Hematopoietic multipotent progenitor cell treated with erythropoietin and hydrocortisone succinate and interleukin-3 and kit ligand, for 17 days (in vitro differentiated cells): ENCODE data around the gene STK25.
"Not testable (repeated sequence)": the region's sequence is repeated elsewhere in the genome, so short reads cannot be mapped to it uniquely, and the experiment has no call there.

Experiments
- DNase-seq: peaks from one replicate; pipeline ENCODE4 v3.0.0-alpha.2; 2015; ENCODE audit warnings: low spot score

The STK25 gene

DNA sequence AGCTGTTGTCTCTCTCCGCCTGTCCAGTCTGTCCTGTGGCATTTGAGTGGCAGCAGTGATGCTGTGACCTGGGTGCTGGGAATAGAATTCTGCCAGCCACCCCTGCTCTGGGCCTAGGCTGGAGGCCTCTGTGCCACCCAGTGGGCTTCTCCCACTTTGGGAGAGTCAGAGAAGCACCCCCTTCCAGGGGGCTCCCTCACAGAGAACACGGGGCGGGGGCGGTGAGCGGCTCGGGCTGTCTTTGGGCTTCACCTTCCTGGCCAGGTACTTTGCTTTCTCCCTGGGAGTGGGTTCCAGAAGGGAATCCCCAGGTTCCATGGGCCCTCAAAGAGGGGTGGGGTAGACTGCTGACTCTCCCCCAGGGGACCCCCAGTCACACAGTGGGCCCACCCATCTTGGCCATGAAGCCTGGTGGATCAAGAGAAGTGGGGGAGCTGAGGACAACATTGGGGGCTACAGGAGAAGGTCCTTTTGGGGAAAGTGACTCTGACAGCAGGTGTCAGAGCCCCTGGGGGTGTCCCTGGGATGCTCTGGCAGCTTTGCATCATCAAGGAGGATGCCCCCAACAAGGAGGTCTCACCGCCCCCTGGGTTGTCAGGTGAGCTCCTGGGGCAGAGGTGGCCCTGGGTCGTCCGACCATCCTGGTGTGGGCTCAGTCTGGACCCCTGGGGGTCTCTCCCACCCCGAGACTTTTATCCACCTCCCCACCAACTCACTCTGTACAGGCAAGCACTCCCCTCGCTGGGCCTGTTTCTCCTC, 31.4 kb upstream of the STK25 start:
- DNase-seq, result no peak

- DNase-seq, result no peak
These were observed 30.6 kb upstream of the STK25 start for GRCh38 chr2:241538838-241539615.

DNA sequence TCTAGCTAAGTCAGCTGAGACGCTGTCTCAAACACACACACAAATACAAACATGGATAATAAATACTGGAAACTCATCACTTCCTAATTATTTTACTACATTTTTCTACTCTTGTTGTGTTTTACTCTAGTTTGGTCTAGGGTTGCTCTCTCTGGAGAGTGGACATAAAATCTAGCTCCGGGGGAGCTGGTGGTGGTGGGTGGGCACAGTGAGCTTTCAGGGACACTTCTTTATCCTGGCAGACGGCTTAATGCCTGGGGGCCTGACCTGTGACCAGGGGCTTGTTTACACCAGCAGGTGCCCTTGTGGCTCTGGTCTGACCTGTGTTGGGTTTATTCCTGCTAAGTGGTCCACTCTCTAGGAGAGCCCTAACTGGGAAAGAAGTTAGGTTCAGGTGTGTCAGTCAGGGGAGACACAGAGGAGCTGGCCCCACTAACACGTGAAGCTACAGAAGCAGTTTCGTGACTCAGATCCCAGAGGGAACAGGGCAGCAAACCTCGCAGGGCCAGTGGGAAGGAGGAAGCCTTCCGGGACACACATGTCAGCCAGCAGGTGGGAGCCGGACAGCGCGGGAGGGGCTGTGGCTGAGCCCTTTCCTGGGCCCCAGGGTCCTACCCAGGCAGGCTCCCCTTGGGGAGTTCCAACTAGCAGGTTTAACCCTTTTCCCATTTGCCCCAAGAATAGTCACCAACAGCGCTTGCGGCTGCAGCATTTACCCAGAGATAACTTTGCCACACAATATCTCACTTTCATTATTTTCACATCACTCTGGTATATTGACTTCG, 27.7 kb upstream of the STK25 start:
- DNase-seq, result no peak

DNA sequence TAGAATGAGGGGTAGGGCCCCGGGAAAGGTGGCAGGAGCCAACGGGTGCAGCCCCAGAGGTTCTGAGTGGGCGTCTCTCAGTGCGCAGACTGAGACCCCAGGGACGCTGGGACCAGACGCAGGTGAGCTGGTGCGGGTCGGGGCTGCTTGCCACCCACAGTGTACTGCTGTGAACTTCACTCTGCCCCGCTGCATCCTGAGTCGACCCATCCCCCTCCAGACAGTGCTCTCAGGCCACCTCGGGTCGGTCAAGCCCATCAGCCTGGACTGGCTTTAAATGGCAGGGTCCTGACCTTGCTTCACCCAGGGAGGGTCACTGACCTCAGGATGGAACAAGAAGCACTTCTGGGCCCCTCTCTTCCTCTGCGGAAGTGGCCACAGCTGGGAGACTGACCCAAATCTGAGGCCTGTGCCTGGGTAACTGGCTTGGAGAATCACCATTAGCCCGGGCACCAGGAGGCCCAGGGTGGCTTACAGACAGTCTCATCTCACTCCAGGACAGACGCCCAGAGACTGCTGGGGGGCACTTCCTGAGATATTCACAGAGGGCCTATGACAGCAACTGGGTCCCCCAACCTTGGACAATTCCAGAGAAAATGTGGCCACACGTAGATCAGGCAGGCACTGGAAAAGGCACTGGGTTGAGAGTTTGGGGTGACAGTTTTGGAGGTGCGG, 26.5 kb upstream of the STK25 start:
- DNase-seq, result no peak

GRCh38 chr2:241534293-241534692, 25.9 kb upstream of the STK25 start:
- DNase-seq, result no peak

DNA sequence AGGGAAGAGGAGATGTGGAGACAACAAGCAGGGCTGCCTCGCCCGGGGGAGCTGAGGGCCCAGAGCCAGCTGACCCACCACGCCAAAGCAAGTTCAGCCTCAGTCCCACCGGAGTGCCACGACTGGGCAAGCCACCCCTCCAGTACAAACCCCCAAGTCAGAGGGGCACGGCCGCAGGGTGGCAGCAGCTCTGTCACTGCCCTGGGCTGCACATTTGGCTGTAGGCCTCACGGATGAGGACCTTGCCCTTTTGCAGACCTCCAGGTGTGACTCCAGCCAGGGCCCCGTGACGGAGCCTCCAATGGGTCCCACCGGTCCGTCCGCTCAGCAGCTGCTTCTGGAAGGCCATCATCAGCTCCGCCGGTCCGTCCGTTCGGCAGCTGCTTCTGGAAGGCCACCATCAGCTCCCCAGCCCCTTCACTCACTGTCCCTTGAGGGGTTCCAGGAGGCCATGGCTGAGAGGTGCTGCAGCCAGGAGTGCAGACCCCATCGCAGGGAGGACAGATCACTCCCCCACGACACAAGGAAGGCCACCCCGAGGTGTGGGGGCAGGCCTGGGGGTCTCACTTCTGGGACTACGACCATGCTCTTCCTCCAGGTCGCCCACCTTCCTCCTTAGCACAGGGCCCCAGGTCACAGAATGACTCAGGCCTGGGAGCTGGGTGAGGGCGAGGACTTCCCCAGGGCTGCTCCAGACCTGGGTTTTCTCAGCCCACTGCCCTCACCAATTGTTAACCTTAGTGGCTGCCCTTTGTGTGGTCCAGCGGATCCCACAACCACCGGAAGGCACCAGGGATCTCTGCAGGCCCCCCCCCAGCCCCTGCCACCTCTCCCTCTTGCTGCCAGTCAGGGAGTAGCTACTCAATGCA, 24.6 kb upstream of the STK25 start:
- no peak for DNase-seq

GRCh38 chr2:241532168-241532567, 23.8 kb upstream of the STK25 start:
- no peak for DNase-seq

- no peak for DNase-seq
These were observed 22.9 kb upstream of the STK25 start for GRCh38 chr2:241531161-241531722.

GRCh38 chr2:241530571-241530970, 22.2 kb upstream of the STK25 start:
- DNase-seq, result no peak

GRCh38 chr2:241525818-241526780, 17.7 kb upstream of the STK25 start:
- DNase-seq, result not testable (repeated sequence)

DNA sequence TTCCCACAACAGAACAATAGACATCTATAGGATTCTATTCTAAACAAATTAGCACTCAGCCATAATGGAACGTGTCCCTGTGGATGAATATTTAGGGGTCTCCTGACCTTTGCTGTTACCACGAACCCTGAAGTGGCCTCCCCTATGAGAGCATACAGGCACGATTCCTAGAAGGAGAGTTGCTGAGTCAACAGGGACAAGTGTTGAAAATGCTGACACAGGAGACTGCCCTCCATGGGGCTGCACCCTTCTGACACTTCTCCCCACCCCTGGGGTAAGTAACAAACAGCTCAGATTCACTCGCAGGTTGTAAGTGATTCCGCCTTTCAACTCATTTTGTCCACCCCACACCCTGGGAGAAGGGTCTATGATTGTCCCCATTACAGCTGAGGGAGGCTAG, 14.1 kb upstream of the STK25 start:
- no peak for DNase-seq

DNA sequence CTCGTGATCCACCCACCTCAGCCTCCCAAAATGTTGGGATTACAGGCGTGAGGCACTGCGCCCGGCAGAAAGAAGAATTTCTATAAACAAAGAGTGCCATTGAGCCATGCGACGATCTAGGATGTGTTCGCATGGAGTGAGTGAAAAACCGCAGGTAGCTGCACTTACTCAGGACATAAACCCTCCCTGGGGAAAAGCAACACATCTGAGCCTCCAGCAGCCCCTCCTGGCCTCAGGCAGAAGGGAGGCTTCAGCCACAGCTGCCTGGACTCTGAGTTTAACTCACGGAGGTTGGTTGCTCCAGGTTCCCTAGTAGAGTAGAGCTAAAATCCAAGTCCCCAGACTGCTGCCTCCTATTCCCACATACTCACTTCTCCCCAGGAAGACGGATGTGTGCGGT, 11.3 kb upstream of the STK25 start:
- no peak for DNase-seq

DNA sequence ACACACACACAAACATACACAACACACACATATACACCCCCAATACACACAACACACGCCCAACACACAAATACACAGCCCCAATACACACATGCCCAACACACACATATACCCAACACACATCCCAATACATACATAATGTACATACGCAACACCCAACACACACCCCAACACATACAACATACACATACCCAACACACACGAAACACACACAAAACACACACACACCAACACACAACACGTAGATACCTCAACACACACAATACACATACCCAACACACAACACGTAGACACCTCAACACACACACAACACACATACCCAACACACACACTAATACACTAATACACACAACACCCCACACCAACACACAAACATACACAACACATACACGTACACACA, 8.9 kb upstream of the STK25 start:
- no peak for DNase-seq

DNA sequence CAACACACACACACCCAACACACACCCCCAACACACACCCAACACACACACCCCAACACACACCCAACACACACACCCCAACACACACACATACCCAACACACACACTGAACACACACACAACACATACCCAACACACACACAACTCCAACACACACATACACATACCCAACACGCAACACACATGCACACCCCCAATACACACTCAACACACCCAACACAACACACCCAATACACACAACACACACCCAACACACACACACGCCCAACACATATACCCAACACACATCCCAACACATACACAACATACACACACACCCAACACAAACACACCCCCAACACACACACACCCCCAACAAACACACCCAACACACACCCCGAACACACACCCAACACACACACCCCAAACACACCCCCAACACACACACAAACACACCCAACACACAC, 8.2 kb upstream of the STK25 start:
- DNase-seq, result no peak

GRCh38 chr2:241514986-241515737, 6.8 kb upstream of the STK25 start:
- DNase-seq, result no peak

GRCh38 chr2:241514553-241514952, 6.2 kb upstream of the STK25 start:
- DNase-seq, result no peak

GRCh38 chr2:241511091-241511741, 2.8 kb upstream of the STK25 start:
- DNase-seq, result no peak

GRCh38 chr2:241509155-241509784, 886 bp upstream of the STK25 start:
- DNase-seq, result no peak
